CD4-positive, alpha-beta T cell (primary cell): ENCODE measurements around the gene TBX18. TPM values are rescaled to one million over a fixed set of nuclear protein-coding genes. Genes with fewer than 3 reads are reported as not detected.

Experiments
- ATAC-seq: fragments of 200-7000 bp; cut with Tn5 transposase; one replicate; pipeline ENCODE4 v1.10.0; 2022; ENCODE audit warnings: mild to moderate bottlenecking; ENCODE audit not compliant: poor library complexity
- CTCF ChIA-PET: fragments of 350-600 bp; sonication (Branson Sonifier 250); formaldehyde crosslinking; loops from one replicate; lab custom pipeline; 2021; ENCODE audit warnings: antibody characterized with exemption, inconsistent platforms; lab: Charles Lee
- POLR2A ChIA-PET: fragments of 350-600 bp; sonication (Branson Sonifier 250); formaldehyde crosslinking; loops from one replicate; lab custom pipeline; 2021; ENCODE audit warnings: antibody characterized with exemption, inconsistent platforms; lab: Charles Lee
- DNase-seq, 14 experiments: peaks; one replicate each; pipeline ENCODE4 v3.0.0-alpha.2; 2013 to 2020; ENCODE audit warnings: mixed read lengths in 2 of 14
- H3K27ac ChIP-seq, 2 donors: one replicate each; pipeline versions ENCODE4 v1.5.1 to v1.7.0; 2013; ENCODE audit warnings: low read length in 2 of 2, low read depth in 1 of 2, mild to moderate bottlenecking in 1 of 2
- H3K27me3 ChIP-seq, 2 experiments: 1 replicate in 1 of 2; 2 replicates in 1 of 2; pipeline versions ENCODE4 v1.6.1 to v1.7.0; 2013; ENCODE audit warnings: low read length in 2 of 2, control low read depth in 1 of 2, mild to moderate bottlenecking in 1 of 2, moderate library complexity in 1 of 2; ENCODE audit not compliant: insufficient read depth in 2 of 2, control insufficient read depth in 1 of 2
- H3K36me3 ChIP-seq: one replicate; pipeline ENCODE4 v1.6.1; 2013; ENCODE audit warnings: low read length, control low read depth; ENCODE audit not compliant: insufficient read depth
- H3K4me1 ChIP-seq: one replicate; pipeline ENCODE4 v1.6.1; 2013; ENCODE audit warnings: low read length, control low read depth; ENCODE audit not compliant: insufficient read depth
- H3K4me3 ChIP-seq: one replicate; pipeline ENCODE4 v1.5.1; 2013; ENCODE audit warnings: mild to moderate bottlenecking, low read length, moderate library complexity
- H3K9me3 ChIP-seq, 2 experiments: 1 replicate in 1 of 2; 2 replicates in 1 of 2; pipeline versions ENCODE4 v1.6.1 to v1.7.0; 2013; ENCODE audit warnings: low read length in 2 of 2, mild to moderate bottlenecking in 2 of 2, control low read depth in 1 of 2, moderate library complexity in 1 of 2; ENCODE audit not compliant: control insufficient read depth in 1 of 2, insufficient read depth in 1 of 2
- H3K27ac Mint-ChIP-seq: one replicate; pipeline ENCODE4 v1.8.0; 2020; ENCODE audit warnings: mixed read lengths
- H3K27me3 Mint-ChIP-seq: one replicate; pipeline ENCODE4 v1.8.0; 2021; ENCODE audit warnings: mixed read lengths
- H3K36me3 Mint-ChIP-seq: one replicate; pipeline ENCODE4 v1.8.0; 2021; ENCODE audit warnings: low read depth, mixed read lengths
- H3K4me1 Mint-ChIP-seq: one replicate; pipeline ENCODE4 v1.8.0; 2021; ENCODE audit warnings: low read depth, mixed read lengths
- H3K4me3 Mint-ChIP-seq: one replicate; pipeline ENCODE4 v1.8.0; 2020; ENCODE audit warnings: mild to moderate bottlenecking, mixed read lengths
- H3K9me3 Mint-ChIP-seq: one replicate; pipeline ENCODE4 v1.8.0; 2020; ENCODE audit warnings: mixed read lengths
- intact Hi-C, 2 experiments: fragments of 100-400 bp; cut with DNase I in 1 of 2; cut with micrococcal nuclease in 1 of 2; formaldehyde crosslinking; loops; one replicate each; pipeline versions ENCODE4 v1.15.1 to v1.9.0; 2023 to 2025; cut with DNase I, micrococcal nuclease
- total RNA-seq, 174 experiments: library from RNA in 2 of 174; stranded (reverse) in 2 of 174; gene quantifications; one replicate each; pipeline ENCODE4 v1.2.3 and lab custom pipeline; 2021 to 2026
- TF ChIP-seq, protein P1 (sequence below): fragments of 200-600 bp; IDR thresholded peaks from one replicate; pipeline ENCODE4 v1.8.0; 2022; ENCODE audit warnings: antibody characterized with exemption, mild to moderate bottlenecking

The TBX18 gene
- total RNA-seq, 2 experiments from 2014 or later = not detected

DNA sequence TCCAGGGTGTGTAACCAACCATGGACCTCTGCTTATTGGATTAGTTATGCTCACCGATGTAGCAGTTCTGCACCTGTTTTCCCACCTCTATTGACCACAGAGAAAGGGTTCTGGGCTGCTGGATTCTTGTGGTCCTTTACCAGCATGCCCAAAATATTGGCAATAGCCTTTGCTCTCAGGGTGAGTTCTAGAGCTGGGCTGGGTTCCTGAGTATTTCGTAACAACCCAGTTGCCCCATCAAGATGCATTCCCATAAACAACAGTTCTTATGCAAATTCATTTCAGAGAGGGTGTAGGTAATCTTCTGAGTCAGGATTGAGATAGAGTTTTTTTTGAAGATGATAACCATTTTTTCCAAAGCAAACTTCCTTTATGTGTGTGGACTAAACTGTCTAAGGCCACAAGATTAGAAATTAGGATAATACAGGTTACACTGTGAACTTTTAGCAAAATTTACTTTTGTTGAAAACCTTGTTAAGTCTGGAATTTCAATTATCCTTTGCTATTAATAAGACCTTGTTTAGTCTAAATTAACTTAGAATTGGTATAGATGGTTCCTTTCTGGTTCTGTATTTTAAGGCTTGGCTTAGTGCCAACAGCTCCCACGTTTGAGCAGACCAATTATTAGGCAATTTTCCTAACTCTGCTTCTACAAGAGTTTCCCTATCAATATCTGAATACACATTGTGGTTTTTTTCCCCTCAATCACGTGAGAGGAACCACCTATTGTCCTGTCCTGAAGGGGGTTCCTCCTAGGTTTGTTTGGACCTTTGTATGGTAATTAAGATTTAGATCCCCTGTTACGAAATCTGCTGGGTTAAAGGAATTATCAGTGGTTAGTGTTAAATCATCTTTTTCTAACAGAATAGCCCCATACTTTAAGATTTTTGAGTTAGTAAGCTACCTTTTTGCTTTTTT is 46.1 kb downstream of the TBX18 start:
- H3K4me1 Mint-ChIP-seq = no peaks in the 10 kb centered on the region
- H3K27me3 Mint-ChIP-seq = no peaks in the 10 kb centered on the region
- Histone ChIP-seq H3K9me3 (peaks cover 0 to 3% of the 10 kb centered on the region in 2 experiments), H3K27me3 (no peaks in the 10 kb centered on the region), H3K4me3 (no peak overlapping the region), H3K36me3 (no peaks in the 10 kb centered on the region), H3K27ac (no peak overlapping the region), H3K4me1 (no peaks in the 10 kb centered on the region)
- ATAC-seq (no peak), DNase-seq (no peak)
- intact Hi-C loops = no loop called here
- TF ChIP-seq, protein P1, sequence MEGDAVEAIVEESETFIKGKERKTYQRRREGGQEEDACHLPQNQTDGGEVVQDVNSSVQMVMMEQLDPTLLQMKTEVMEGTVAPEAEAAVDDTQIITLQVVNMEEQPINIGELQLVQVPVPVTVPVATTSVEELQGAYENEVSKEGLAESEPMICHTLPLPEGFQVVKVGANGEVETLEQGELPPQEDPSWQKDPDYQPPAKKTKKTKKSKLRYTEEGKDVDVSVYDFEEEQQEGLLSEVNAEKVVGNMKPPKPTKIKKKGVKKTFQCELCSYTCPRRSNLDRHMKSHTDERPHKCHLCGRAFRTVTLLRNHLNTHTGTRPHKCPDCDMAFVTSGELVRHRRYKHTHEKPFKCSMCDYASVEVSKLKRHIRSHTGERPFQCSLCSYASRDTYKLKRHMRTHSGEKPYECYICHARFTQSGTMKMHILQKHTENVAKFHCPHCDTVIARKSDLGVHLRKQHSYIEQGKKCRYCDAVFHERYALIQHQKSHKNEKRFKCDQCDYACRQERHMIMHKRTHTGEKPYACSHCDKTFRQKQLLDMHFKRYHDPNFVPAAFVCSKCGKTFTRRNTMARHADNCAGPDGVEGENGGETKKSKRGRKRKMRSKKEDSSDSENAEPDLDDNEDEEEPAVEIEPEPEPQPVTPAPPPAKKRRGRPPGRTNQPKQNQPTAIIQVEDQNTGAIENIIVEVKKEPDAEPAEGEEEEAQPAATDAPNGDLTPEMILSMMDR = no peak
- H3K4me3 Mint-ChIP-seq = no peak overlapping the region
- no peaks in the 10 kb centered on the region for H3K36me3 Mint-ChIP-seq
- ChIA-PET CTCF (no interaction called here), POLR2A (no interaction called here)
- H3K9me3 Mint-ChIP-seq = peaks cover 3% of the 10 kb centered on the region
- no peak overlapping the region for H3K27ac Mint-ChIP-seq

DNA sequence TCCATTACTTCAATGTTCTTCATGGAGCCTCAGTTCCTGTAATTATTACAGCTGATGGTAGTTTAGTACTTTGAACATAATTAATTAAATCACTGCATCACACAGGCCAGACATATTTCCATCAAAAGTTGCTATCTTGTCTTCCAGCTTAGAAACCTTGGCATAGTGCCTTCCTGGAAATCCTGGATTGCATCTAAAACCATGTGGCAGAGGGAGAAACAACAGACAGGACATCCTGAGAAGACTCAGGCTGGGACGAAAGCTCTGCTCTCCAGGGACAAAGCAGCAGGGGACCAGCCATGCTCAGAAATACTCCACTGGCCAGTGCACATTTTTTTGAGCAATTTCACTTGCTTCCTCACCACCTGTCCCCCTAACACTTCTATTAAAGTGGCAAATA is 55.3 kb downstream of the TBX18 start:
- no peaks in the 10 kb centered on the region for H3K4me1 Mint-ChIP-seq
- H3K27ac ChIP-seq = no peak overlapping the region
- H3K9me3 Mint-ChIP-seq = peaks cover 6% of the 10 kb centered on the region
- H3K4me1 ChIP-seq = no peaks in the 10 kb centered on the region
- ATAC-seq (no peak), DNase-seq (no peak)
- no peaks in the 10 kb centered on the region for H3K27me3 Mint-ChIP-seq
- ChIA-PET POLR2A (no interaction called here), CTCF (no interaction called here)
- H3K4me3 ChIP-seq = no peak overlapping the region
- intact Hi-C loops = no loop called here
- no peak overlapping the region for H3K27ac Mint-ChIP-seq
- peaks cover 0 to 5% of the 10 kb centered on the region in 2 experiments for H3K9me3 ChIP-seq
- H3K27me3 ChIP-seq = no peaks in the 10 kb centered on the region
- H3K36me3 ChIP-seq = no peaks in the 10 kb centered on the region
- no peaks in the 10 kb centered on the region for H3K36me3 Mint-ChIP-seq
- H3K4me3 Mint-ChIP-seq = no peak overlapping the region
- TF ChIP-seq, protein P1 = no peak

DNA sequence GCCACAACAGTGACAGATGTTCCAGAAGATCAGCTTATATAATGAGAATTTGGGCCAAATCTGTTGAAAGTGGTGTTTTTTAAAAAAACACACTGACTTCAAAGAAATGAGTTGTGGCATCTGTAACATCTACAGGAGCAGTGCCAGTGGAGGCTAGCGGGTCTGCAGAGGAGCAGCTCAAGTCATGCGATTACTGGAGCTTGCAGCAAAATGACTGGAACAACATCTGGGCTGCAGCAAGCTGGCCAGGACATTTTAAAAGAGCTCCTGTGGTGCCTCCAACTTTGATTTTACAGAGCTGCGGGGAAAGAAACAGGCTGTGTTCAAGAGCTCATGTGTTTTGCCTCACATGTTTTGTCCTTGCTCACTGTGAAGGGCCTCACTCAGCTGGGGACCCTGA is 57.2 kb downstream of the TBX18 start:
- no peaks in the 10 kb centered on the region for H3K4me1 ChIP-seq
- ChIA-PET CTCF (no interaction called here), POLR2A (no interaction called here)
- H3K36me3 ChIP-seq = no peaks in the 10 kb centered on the region
- no peaks in the 10 kb centered on the region for H3K36me3 Mint-ChIP-seq
- H3K27me3 Mint-ChIP-seq = no peaks in the 10 kb centered on the region
- intact Hi-C loops = no loop called here
- no peak overlapping the region for H3K4me3 ChIP-seq
- H3K9me3 Mint-ChIP-seq = no peaks in the 10 kb centered on the region
- H3K27me3 ChIP-seq = no peaks in the 10 kb centered on the region
- H3K4me1 Mint-ChIP-seq = no peaks in the 10 kb centered on the region
- DNase-seq = no peak
- H3K27ac ChIP-seq = no peak overlapping the region
- H3K9me3 ChIP-seq = peaks cover 0 to 5% of the 10 kb centered on the region in 2 experiments
- no peak for ATAC-seq
- TF ChIP-seq, protein P1 = no peak
- H3K27ac Mint-ChIP-seq = no peak overlapping the region
- H3K4me3 Mint-ChIP-seq = no peak overlapping the region
